Brain microvascular endothelial cell (primary cell): ENCODE data around the gene DCAKD.

Experiments used
- DNase-seq: peaks from one replicate; pipeline ENCODE4 v3.0.0-alpha.2; 2020
- H3K27ac ChIP-seq: fragments of 250-450 bp; sonication (Bioruptor Pico); 2 replicates; pipeline ENCODE4 v1.5.1; 2020; ENCODE audit warnings: mild to moderate bottlenecking, moderate library complexity
- H3K27me3 ChIP-seq: fragments of 250-450 bp; sonication (Bioruptor Pico); replicated peaks from 2 replicates; pipeline ENCODE4 v1.5.1; 2020; ENCODE audit warnings: mild to moderate bottlenecking
- H3K36me3 ChIP-seq: fragments of 250-450 bp; sonication (Bioruptor Pico); replicated peaks from 2 replicates; pipeline ENCODE4 v1.5.1; 2020; ENCODE audit warnings: mild to moderate bottlenecking
- H3K4me3 ChIP-seq: 2 replicates; pipeline ENCODE4 v1.5.1; 2011; ENCODE audit warnings: low read depth, mild to moderate bottlenecking, control low read depth, low read length, moderate library complexity
- in situ Hi-C: cut with HindIII; loops from 2 replicates; pipeline ENCODE4 v1.10.0; 2017; ENCODE audit warnings: low sequenced_read_pairs, low pct_ligation_motif_present
- TF ChIP-seq, protein P1 (sequence below): IDR thresholded peaks from 2 replicates; pipeline ENCODE4 v1.5.1; 2011; ENCODE audit warnings: low read depth, mild to moderate bottlenecking, moderate library complexity, low read length, control low read depth, inconsistent platforms; ENCODE audit errors: missing control alignments

Gene DCAKD

DNA sequence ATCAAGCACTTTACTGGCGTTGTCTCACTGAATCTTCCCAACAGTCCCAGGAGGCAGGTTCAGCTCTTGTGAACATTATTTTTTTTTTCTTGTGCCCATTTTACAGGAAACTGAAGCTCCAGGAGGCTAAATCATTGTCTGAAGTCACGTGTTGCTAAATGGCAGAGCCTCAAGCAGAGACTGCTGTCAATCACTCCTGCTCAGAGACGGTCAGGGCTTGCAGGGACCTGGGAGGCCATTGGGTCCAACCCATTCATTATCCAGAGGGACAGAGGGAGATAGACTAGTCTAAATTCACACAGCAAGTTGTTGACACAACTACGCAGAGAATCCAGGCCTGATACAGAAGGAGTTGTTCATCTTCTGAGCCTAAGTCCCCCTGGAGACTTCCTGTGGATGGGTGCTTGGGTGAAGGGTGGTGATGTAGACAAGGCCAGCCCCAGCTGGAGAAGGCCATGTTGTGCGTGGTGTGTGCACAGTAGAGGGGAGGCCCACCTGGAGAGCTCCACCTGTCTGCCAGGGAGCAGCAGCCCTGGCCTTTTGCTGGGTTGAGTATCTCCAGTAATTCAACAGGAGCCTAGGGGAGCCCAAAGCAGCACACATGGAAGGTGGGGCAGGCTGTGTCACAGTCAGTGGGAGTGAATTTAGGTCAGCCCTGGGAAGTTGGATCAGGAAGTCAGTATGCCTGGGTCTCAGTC, 59.0 kb downstream of the DCAKD start:
- no peaks in the 10 kb centered on the region for H3K36me3 ChIP-seq
- DNase-seq = no peak
- TF ChIP-seq, protein P1, sequence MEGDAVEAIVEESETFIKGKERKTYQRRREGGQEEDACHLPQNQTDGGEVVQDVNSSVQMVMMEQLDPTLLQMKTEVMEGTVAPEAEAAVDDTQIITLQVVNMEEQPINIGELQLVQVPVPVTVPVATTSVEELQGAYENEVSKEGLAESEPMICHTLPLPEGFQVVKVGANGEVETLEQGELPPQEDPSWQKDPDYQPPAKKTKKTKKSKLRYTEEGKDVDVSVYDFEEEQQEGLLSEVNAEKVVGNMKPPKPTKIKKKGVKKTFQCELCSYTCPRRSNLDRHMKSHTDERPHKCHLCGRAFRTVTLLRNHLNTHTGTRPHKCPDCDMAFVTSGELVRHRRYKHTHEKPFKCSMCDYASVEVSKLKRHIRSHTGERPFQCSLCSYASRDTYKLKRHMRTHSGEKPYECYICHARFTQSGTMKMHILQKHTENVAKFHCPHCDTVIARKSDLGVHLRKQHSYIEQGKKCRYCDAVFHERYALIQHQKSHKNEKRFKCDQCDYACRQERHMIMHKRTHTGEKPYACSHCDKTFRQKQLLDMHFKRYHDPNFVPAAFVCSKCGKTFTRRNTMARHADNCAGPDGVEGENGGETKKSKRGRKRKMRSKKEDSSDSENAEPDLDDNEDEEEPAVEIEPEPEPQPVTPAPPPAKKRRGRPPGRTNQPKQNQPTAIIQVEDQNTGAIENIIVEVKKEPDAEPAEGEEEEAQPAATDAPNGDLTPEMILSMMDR = no peak
- H3K27ac ChIP-seq = no peak overlapping the region
- H3K27me3 ChIP-seq = no peaks in the 10 kb centered on the region
- in situ Hi-C loops = no loop called here
- H3K4me3 ChIP-seq = no peak overlapping the region

DNA sequence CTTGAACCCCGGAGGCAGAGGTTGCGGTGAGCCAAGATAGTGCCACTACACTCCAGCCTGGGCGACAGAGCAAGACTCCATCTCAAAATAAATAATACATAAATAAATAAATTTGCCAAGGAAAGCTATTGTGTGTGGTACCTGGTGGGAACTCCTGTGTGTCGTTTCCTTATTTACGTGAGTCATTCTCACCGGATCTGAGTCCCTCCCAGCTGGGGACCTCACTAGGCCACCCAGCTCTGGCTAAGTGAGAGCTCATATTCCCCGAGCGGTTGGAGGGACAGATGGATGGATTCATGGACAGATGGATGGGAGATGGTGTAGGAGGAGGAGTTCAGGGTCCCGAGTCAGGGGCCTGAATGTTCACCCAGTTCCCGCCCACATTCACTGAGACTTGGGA, 60.4 kb downstream of the DCAKD start:
- Histone ChIP-seq H3K27ac (no peak overlapping the region), H3K36me3 (no peaks in the 10 kb centered on the region), H3K4me3 (no peak overlapping the region), H3K27me3 (no peaks in the 10 kb centered on the region)
- no peak for DNase-seq
- in situ Hi-C loops = no loop called here
- TF ChIP-seq, protein P1 = no peak

DNA sequence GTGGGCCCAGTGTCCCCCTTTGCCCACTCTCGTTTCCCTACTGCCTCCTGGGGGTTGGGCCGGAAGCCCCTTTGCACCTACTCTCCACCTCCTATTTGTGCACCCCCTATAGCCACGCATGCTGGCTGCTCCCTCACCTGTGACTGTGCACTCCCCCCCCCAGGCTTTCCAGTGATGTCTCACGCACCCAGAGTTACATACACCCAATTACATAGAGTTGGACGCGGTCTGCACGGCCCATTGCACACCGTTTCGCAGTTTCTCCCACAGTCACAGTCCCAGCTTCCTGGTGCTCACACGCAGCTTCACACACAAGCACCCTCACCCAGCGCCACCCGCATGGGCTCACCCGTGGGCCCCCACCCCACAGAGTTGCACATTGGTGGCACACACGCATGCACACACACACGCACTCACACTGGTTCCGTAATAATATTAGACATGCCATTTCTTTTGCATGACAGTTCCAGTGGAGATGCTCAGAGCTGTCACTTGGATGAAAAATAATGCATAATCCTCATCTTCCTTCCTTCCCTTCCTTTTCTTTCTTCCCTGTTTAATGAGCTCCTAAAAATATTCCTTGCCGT, 61.8 kb downstream of the DCAKD start:
- TF ChIP-seq, protein P1 = no peak
- Histone ChIP-seq H3K36me3 (no peaks in the 10 kb centered on the region), H3K27me3 (no peaks in the 10 kb centered on the region), H3K4me3 (no peak overlapping the region), H3K27ac (no peak overlapping the region)
- in situ Hi-C loops = no loop called here
- no peak for DNase-seq

DNA sequence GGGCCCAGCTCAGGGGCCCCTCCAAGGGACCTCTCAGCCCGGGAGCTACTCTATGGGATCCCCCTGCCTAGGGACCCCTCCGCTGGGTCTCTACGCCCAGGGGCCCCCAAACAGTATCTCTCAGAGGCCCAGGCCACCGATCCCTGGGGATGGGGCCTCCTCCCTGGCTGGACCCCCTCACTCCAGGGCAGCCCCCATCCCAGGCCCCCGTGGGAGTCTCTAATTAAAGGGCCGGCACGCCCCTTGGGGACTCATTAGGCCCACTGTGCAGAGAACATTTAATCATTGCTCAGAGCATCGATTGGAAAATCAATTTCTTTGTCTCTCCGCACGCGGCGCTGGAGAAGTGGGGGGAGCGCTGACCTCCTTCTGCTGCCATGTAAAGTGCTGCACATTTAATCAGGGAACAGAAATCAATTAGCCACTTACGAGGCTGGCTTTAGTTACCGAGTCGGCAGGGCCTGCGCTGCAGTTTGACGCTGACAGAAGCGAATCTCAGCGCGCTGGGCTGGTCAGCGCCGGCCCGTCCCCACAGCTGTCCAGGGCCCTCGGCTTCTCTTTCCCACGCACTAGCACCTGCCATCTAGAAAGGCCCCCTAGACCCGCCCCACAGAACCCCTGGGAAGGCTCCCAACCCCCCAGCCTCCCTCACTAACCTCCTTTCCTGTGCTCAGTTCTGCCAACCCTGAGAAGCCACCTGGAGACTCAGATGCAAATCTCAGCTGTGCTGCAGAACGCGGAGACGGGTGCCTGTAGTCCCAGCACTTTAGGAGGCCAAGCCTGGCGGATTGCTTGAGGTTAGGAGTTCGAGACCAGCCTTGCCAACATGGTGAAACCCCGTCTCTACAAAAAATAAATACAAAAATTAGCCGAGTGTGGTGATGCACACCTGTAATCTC, 63.1 kb downstream of the DCAKD start:
- Histone ChIP-seq H3K27ac (no peak overlapping the region), H3K4me3 (no peak overlapping the region), H3K36me3 (no peaks in the 10 kb centered on the region), H3K27me3 (no peaks in the 10 kb centered on the region)
- in situ Hi-C loops = no loop called here
- TF ChIP-seq, protein P1 = no peak
- DNase-seq = no peak

DNA sequence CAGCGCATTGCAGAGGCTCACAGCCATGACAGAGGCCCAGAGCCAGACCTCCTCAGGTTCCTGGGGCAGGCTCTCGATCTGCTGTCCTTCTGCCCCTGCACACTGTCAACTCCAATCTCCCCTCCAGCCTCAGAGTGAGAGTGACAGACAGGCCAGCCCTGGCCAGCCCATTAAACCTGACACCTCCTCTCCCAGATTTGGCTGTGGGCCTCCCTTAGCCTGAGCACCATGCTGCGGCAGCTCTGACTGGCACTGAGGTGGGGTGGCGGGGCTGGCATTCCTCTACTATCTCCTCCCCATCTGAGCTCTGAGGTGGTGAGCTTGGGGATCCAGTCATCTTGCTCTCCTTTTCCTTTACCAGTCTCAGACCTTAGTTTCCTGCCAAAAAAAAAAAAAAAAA, 67.9 kb downstream of the DCAKD start:
- Histone ChIP-seq H3K27me3 (no peaks in the 10 kb centered on the region), H3K4me3 (no peak overlapping the region), H3K27ac (no peak overlapping the region), H3K36me3 (no peaks in the 10 kb centered on the region)
- no peak for DNase-seq
- in situ Hi-C loops = no loop called here
- TF ChIP-seq, protein P1 = no peak
